Sigmoid colon (tissue), 7 donors: ENCODE results near the gene DCST1. TPM values are rescaled to one million over a fixed set of nuclear protein-coding genes. Genes with fewer than 3 reads are reported as not detected.

Source experiments
- DNase-seq: peaks from one replicate; pipeline ENCODE4 v3.0.0-alpha.2; 2019
- H3K27ac ChIP-seq, 4 donors: fragments of 200-600 bp; sonication (generic); one replicate each; pipeline ENCODE4 v1.5.1; 2016 to 2019; ENCODE audit warnings: mild to moderate bottlenecking in 1 of 4
- H3K27me3 ChIP-seq, 3 donors: fragments of 200-600 bp; sonication (generic); one replicate each; pipeline ENCODE4 v1.5.1; 2019; ENCODE audit warnings: mild to moderate bottlenecking in 1 of 3
- H3K36me3 ChIP-seq, 4 donors: fragments of 200-600 bp; sonication (generic); one replicate each; pipeline ENCODE4 v1.5.1; 2016 to 2019
- H3K4me1 ChIP-seq, 4 donors: fragments of 200-600 bp; sonication (generic); one replicate each; pipeline ENCODE4 v1.5.1; 2017 to 2019
- H3K4me3 ChIP-seq, 4 donors: fragments of 200-600 bp; sonication (generic); one replicate each; pipeline ENCODE4 v1.5.1; 2017 to 2019; ENCODE audit warnings: mild to moderate bottlenecking in 2 of 4, moderate library complexity in 1 of 4
- H3K9me3 ChIP-seq, 4 donors: fragments of 200-600 bp in 3 of 4; sonication (generic) in 3 of 4; one replicate each; pipeline versions ENCODE4 v1.5.1 to v1.6.1; 2013 to 2019
- EP300 ChIP-seq, 4 donors: sonication (generic); formaldehyde crosslinking; IDR thresholded peaks; one replicate each; pipeline ENCODE4 v1.6.1; 2017; ENCODE audit warnings: antibody characterized with exemption in 4 of 4
- POLR2A ChIP-seq, 2 donors: fragments of 450-650 bp; IDR thresholded peaks; one replicate each; pipeline ENCODE4 v1.6.1; 2016; ENCODE audit warnings: antibody characterized with exemption in 2 of 2, mild to moderate bottlenecking in 2 of 2, moderate library complexity in 2 of 2
- POLR2AphosphoS5 ChIP-seq, 4 donors: sonication (generic); formaldehyde crosslinking; IDR thresholded peaks; one replicate each; pipeline ENCODE4 v1.6.1; 2017; ENCODE audit warnings: antibody characterized with exemption in 4 of 4
- WGBS, 2 donors: extraction: QIAGEN DNeasy Blood & Tissue Kit; methylation state at CpG; one replicate each; pipeline ENCODE4 v1.1.7; 2013; 5-methylcytosine and 5-hydroxymethylcytosine counted together
- intact Hi-C: fragments of 100-400 bp; cut with DNase I; formaldehyde crosslinking; loops from one replicate; pipeline ENCODE4 v1.15.1; 2023
- polyA plus RNA-seq, 3 donors: library from polyadenylated mRNA; stranded (reverse); fragments of 200-250 nt; gene quantifications; one replicate each; pipeline ENCODE4 v1.2.3, GENCODE V29; 2013
- total RNA-seq, 4 donors: library from RNA; depleted of rRNA; stranded (reverse); fragments of >200 nt; gene quantifications; one replicate each; pipeline ENCODE4 v1.1.0, GENCODE V29; 2016
- TF ChIP-seq, protein P1 (sequence below), 4 experiments: fragments of 450-650 bp in 3 of 4; fragments of 200-600 bp in 1 of 4; IDR thresholded peaks; one replicate each; pipeline ENCODE4 v1.5.1; 2016 to 2019; ENCODE audit warnings: antibody characterized with exemption in 4 of 4, mild to moderate bottlenecking in 3 of 4, moderate library complexity in 2 of 4
- donor health status: healthy with polysubstance abuse.
- donor health status: Bipolar disorder and iron deficiency.
- donor health status: healthy.

The DCST1 gene
- total and polyA plus RNA-seq, 7 donors = 0.09 to 0.16 TPM; not detected in 5

DNA sequence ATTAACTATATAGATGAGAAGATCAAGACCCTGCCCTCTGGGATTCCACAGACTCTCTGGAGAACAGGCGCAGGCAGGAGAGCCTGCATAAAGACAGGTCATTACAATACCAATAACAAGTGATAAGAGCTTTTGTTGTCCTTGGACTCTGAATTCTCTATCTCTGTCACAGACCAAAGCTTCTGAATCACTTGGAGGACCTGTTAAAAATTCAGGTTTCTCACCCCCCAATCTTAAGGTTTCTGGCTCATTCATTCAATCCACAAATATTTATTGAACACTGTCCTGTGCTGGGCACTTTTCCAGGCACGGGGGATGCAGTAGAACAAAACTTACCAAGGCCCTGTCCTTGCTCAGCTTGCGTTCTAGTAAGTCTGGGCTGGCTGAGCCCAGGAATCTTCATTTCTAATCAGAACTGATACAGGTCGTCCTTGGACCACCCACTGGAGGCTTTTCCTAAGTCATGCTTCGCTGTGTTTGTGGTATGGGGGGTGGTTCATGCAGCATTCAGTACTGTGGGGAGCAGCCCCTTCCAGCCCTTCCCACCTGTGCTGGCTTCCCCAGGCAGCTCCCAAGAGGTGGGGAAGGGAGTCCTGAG is 31.3 kb downstream of the DCST1 start:
- Histone ChIP-seq H3K4me3 (no peak overlapping the region), H3K27ac (no peak overlapping the region), H3K9me3 (no peaks in the 10 kb centered on the region), H3K36me3 (peaks cover 0 to 5% (median 0%) of the 10 kb centered on the region in 4 donors), H3K27me3 (peaks cover 0 to 7% (median 0%) of the 10 kb centered on the region in 3 donors), H3K4me1 (peaks cover 3 to 35% (median 31%) of the 10 kb centered on the region in 4 donors)
- TF ChIP-seq EP300 (IDR thresholded peaks at IDR 0.05) (no peak), POLR2AphosphoS5 (IDR thresholded peaks at IDR 0.05) (no peak), POLR2A (IDR thresholded peaks at IDR 0.05) (no peak)
- TF ChIP-seq, protein P1, sequence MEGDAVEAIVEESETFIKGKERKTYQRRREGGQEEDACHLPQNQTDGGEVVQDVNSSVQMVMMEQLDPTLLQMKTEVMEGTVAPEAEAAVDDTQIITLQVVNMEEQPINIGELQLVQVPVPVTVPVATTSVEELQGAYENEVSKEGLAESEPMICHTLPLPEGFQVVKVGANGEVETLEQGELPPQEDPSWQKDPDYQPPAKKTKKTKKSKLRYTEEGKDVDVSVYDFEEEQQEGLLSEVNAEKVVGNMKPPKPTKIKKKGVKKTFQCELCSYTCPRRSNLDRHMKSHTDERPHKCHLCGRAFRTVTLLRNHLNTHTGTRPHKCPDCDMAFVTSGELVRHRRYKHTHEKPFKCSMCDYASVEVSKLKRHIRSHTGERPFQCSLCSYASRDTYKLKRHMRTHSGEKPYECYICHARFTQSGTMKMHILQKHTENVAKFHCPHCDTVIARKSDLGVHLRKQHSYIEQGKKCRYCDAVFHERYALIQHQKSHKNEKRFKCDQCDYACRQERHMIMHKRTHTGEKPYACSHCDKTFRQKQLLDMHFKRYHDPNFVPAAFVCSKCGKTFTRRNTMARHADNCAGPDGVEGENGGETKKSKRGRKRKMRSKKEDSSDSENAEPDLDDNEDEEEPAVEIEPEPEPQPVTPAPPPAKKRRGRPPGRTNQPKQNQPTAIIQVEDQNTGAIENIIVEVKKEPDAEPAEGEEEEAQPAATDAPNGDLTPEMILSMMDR (IDR thresholded peaks at IDR 0.05) = no peak
- DNase-seq = no peak
- 49 to 73% methylated on average over 5 of the region's 5 CpGs for whole genome bisulfite sequencing, 2 donors
- intact Hi-C loops = loop anchor here (5.0 kb wide), 1 partner anchor 93 kb away; the partner anchor contains the start of genes CKS1B and SHC1

DNA sequence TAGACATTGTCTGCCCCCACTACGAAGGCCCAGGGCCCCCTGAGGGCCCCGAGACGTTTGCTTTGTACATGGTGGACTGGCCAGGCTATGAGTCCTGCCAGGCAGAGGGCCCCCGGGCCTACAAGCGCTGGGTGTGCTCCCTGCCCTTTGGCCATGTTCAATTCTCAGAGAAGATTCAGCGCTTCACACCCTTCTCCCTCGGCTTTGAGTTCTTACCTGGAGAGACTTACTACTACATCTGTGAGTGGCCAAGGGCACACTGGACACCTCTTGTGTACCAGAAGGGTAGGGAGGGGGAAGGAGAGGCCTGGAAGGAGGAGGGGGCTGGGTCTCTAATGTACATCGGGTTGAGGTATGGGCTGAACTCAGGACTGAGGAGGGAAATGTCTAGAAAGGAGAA is 33.2 kb downstream of the DCST1 start:
- WGBS, 2 donors = 54 to 83% methylated on average over 8 of the region's 8 CpGs
- H3K27ac ChIP-seq = no peak overlapping the region
- H3K4me1 ChIP-seq = peaks cover 0 to 47% (median 41%) of the 10 kb centered on the region in 4 donors
- intact Hi-C loops = no loop called here
- no peak for TF ChIP-seq EP300 (IDR thresholded peaks at IDR 0.05)
- no peak for TF ChIP-seq POLR2AphosphoS5 (IDR thresholded peaks at IDR 0.05)
- TF ChIP-seq POLR2A (IDR thresholded peaks at IDR 0.05) = no peak
- TF ChIP-seq, protein P1 (IDR thresholded peaks at IDR 0.05) = no peak
- DNase-seq = no peak
- peaks cover 0 to 6% (median 0%) of the 10 kb centered on the region in 3 donors for H3K27me3 ChIP-seq
- H3K36me3 ChIP-seq = no peaks in the 10 kb centered on the region
- no peaks in the 10 kb centered on the region for H3K9me3 ChIP-seq
- H3K4me3 ChIP-seq = no peak overlapping the region

DNA sequence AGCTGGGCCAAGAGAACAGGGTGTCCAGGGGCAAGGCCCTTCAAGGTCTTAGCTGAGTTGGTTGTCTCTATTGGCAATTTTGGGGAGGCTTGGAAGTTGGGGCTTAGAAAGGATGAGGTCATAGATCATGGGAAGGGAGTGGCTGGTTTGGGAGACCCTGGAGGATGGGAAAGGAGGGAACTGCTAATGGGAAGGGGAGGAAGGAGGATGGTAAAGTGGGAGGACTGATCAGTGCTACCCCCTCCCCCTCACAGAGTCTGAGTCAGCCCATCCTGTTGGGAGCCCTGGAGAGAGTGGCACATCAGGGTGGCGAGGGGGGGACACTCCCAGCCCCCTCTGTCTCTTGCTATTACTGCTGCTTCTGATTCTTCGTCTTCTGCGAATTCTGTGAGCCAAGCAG is 35.0 kb downstream of the DCST1 start:
- no peaks in the 10 kb centered on the region for H3K27me3 ChIP-seq
- DNase-seq = no peak
- no peaks in the 10 kb centered on the region for H3K9me3 ChIP-seq
- H3K4me1 ChIP-seq = peaks cover 0 to 31% (median 24%) of the 10 kb centered on the region in 4 donors
- no peaks in the 10 kb centered on the region for H3K36me3 ChIP-seq
- intact Hi-C loops = no loop called here
- H3K27ac ChIP-seq = no peak overlapping the region
- TF ChIP-seq, protein P1 (IDR thresholded peaks at IDR 0.05) = no peak
- no peak for TF ChIP-seq POLR2AphosphoS5 (IDR thresholded peaks at IDR 0.05)
- WGBS, 2 donors = 90 to 92% methylated on average over 3 of the region's 3 CpGs
- no peak overlapping the region for H3K4me3 ChIP-seq

DNA sequence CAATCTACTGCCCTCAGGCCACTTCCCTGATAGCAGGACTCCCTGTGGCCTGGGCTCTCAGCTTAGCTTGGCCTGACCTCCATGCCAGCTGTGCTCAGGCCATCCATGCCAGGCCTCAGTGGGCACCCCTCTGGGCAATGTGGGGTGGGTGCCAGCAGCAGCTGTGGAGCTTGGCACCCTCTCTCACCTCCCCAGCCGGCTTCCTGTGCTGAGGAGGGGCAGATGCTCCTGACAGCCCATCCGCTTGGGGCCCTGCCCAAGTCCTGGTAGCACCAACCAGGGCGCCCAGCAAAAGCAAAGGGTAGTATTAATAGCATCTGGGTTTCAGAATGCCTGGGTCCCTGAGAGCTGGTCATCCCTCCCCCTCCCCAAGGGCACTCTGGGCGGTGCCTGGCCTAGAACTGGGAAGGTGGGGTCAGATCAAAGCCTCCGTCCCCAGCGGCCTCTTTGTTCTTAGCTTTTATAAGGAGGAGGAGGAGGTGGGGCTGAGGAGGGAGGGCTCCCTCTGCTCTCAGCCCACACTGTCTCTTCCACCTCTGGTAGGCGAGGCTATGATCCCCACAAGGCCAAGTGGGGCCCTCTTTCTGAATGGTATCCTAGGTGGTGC is 36.0 kb downstream of the DCST1 start:
- H3K36me3 ChIP-seq = no peaks in the 10 kb centered on the region
- H3K27me3 ChIP-seq = no peaks in the 10 kb centered on the region
- no peak for DNase-seq
- peaks cover 0 to 22% (median 16%) of the 10 kb centered on the region in 4 donors for H3K4me1 ChIP-seq
- H3K4me3 ChIP-seq = no peak overlapping the region
- TF ChIP-seq EP300 (IDR thresholded peaks at IDR 0.05) (no peak), POLR2A (IDR thresholded peaks at IDR 0.05) (no peak), POLR2AphosphoS5 (IDR thresholded peaks at IDR 0.05) (no peak)
- TF ChIP-seq, protein P1 (IDR thresholded peaks at IDR 0.05) = no peak
- intact Hi-C loops = no loop called here
- H3K27ac ChIP-seq = no peak overlapping the region
- 26 to 68% methylated on average over 7 of the region's 7 CpGs for WGBS, 2 donors
- no peaks in the 10 kb centered on the region for H3K9me3 ChIP-seq
